Kidney epithelial cell (primary cell): ENCODE measurements around the gene SGTA. TPM values are rescaled to one million over a fixed set of nuclear protein-coding genes. Genes with fewer than 3 reads are reported as not detected.

ENCODE experiments used
- DNase-seq: peaks from one replicate; pipeline ENCODE4 v3.0.0-alpha.2; 2010; ENCODE audit warnings: low read depth
- H3K27me3 ChIP-seq: 2 replicates; pipeline ENCODE4 v1.6.0; 2011; ENCODE audit warnings: low read length; ENCODE audit not compliant: control insufficient read depth, insufficient read depth
- H3K36me3 ChIP-seq: 2 replicates; pipeline ENCODE4 v1.5.1; 2011; ENCODE audit warnings: low read length; ENCODE audit not compliant: control insufficient read depth, insufficient read depth
- H3K4me3 ChIP-seq: 2 replicates; pipeline ENCODE4 v1.5.1; 2011; ENCODE audit warnings: low read depth, mild to moderate bottlenecking, control low read depth, low read length
- total RNA-seq: library from RNA; depleted of rRNA; stranded (reverse); fragments of >200 nt; gene quantifications from 2 replicates; pipeline ENCODE4 v1.2.3, GENCODE V29; 2015
- TF ChIP-seq, protein P1 (sequence below): IDR thresholded peaks from 2 replicates; pipeline ENCODE4 v1.5.1; 2011; ENCODE audit warnings: mild to moderate bottlenecking, moderate library complexity, low read length, control low read depth, inconsistent platforms; ENCODE audit not compliant: insufficient read depth, poor library complexity, severe bottlenecking

The SGTA gene
- total RNA-seq, 1 donor from 2014 or later: 70.7 TPM

DNA sequence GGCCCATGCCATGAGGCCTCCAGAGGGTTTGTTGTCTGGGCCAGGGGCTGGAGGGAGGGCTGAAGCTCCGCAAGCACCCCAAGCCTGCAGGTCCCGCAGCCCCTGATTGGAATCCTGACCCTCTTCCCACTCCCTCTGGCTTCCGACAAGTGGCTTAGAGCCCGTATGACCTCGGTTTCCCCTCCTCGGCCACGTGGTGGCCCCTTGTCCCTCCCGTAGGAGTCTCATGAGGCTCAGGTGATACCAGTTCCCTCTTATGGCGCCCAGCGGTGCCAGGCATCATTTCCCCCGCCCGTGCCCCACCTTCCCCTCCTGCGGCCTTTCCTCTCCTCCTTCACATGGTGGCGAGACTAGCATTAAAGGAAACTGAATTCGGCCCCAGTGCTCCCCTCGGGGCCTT lies 8.4 kb upstream of the SGTA start:
- TF ChIP-seq, protein P1, sequence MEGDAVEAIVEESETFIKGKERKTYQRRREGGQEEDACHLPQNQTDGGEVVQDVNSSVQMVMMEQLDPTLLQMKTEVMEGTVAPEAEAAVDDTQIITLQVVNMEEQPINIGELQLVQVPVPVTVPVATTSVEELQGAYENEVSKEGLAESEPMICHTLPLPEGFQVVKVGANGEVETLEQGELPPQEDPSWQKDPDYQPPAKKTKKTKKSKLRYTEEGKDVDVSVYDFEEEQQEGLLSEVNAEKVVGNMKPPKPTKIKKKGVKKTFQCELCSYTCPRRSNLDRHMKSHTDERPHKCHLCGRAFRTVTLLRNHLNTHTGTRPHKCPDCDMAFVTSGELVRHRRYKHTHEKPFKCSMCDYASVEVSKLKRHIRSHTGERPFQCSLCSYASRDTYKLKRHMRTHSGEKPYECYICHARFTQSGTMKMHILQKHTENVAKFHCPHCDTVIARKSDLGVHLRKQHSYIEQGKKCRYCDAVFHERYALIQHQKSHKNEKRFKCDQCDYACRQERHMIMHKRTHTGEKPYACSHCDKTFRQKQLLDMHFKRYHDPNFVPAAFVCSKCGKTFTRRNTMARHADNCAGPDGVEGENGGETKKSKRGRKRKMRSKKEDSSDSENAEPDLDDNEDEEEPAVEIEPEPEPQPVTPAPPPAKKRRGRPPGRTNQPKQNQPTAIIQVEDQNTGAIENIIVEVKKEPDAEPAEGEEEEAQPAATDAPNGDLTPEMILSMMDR: no peak
- H3K27me3 ChIP-seq: no peaks in the 10 kb centered on the region
- H3K36me3 ChIP-seq: no peaks in the 10 kb centered on the region
- no peak overlapping the region for H3K4me3 ChIP-seq
- no peak for DNase-seq

DNA sequence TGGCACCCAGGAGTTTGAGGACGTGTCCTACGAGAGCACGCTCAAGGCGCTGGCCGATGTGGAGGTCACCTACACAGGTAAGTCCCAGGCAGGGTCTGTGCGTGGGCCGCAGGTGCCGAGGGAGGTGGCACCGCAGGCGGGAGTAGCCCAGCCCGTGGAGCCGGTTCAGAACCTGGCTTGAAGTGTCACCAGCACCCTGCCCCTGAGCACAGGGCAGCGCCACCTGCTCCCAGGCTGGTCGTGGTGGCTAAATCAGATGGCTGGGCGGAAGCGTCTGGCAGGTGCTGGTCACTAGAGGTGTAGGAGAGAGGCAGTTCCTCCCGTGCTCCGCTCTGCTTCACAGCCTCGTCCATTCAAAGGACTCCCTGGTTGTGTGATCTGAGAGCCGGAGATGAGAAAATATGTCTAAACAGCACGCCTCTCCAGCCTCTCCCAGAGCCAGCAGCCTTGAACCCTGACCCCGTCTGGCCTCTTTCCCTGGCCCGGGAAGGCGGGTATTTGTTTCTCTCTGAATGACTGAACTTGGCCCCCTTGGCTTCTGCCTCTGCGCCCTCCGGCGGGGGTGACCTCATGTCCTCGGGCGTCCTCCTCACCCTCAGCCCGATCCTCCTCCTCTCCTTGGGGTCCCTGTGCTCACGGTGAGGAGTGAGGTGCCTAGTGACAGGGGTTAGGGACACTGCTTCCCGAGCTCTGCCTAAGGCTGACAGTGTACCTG lies 7.6 kb upstream of the SGTA start:
- H3K4me3 ChIP-seq: no peak overlapping the region
- no peaks in the 10 kb centered on the region for H3K27me3 ChIP-seq
- TF ChIP-seq, protein P1: no peak
- DNase-seq: no peak
- H3K36me3 ChIP-seq: no peaks in the 10 kb centered on the region

DNA sequence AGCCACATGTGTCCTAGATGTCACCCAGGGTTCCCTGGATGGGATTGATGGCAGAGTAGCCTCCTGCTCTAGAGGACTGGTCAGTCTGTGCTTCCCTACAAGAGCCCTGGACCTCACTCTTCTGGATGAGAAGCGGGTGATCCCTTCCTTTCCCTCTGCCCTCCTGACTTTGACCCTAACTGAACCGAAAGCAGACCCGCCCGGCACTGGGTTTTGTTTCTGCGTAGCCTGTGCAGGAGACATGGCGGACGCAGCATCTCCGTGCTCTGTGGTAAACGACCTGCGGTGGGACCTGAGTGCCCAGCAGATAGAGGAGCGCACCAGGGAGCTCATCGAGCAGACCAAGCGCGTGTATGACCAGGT lies 7.1 kb upstream of the SGTA start:
- TF ChIP-seq, protein P1: no peak
- no peaks in the 10 kb centered on the region for H3K27me3 ChIP-seq
- no peak overlapping the region for H3K4me3 ChIP-seq
- no peak for DNase-seq
- no peaks in the 10 kb centered on the region for H3K36me3 ChIP-seq

DNA sequence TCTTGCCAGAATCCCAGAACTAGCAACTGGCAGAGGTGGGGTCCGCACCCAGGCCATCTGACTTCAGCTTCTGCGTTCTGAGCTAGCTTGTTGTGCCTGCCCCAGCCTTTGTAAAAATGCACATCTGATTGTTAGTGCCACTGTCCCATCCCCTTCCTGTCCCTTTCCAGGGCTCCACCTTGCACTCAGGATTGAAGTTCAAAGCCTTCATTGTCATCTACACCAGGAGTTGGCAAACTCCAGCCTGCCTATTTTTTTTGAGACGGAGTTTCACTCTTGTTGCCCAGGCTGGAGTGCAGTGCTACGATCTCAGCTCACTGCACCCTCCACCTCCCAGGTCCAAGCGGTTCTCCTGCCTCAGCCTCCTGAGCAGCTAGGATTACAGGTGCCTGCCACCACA lies 5.2 kb upstream of the SGTA start:
- TF ChIP-seq, protein P1: no peak
- DNase-seq: no peak
- Histone ChIP-seq H3K4me3 (no peak overlapping the region), H3K36me3 (no peaks in the 10 kb centered on the region), H3K27me3 (no peaks in the 10 kb centered on the region)

DNA sequence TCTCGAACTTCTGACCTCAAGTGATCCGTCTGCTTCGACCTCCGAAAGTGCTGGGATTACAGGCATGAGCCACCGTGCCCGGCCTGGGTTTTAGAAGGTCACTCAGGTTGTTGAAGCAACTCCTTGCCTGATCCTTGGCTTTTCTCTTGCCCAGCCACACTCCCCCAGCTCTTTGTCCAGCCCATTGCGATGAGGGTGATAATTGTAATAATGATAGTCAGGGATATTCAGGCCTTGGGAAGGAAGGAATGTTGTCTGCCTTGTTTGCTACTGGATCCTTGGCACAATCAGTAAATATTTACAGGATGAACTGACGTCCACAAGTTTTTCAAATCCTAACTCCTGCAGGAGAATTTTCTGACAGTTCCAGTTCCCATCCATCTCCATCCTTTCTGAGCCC lies 4.0 kb upstream of the SGTA start:
- Histone ChIP-seq H3K27me3 (no peaks in the 10 kb centered on the region), H3K4me3 (no peak overlapping the region), H3K36me3 (no peaks in the 10 kb centered on the region)
- TF ChIP-seq, protein P1: no peak
- no peak for DNase-seq

DNA sequence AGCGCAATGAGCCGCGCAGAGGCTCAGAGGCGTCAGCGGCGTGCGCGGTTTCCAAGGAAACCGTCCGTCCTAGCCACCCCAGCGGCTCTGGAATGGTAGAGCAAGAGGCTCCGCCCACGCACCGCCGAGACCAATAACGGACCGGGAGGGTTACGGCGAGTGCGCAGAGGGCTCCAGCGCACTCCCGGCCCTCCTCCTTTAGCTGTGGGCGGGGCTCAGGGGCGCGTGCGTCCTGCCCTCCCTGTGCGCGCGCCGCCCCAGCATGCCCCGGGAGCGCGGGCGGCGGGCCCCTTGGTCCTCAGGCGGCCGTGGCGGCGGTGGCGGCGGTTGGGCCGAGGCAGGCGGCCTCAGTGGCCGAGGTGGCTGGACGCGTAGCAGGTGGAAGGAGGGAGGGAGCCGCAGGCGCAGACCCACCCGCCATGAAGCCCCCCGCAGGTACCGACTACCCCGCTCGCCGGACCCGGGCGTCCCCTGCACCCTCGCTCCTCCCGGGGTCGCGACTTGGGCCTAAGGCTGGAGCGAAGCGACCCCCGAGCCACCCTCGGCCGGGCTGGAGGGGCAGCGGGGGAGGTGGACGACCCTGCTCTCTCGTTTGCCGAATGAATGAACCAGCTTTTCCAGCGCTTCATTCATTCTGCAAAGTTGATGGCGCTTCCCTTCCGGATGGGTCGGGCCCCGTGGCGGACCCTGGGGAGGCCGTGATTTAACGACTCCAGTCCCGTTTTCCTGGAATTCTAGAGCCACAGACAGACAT lies 2.3 kb upstream of the SGTA start, which contains the start of gene THOP1:
TSS of gene THOP1 (plus strand) at position 260 of the 754 bp plus-strand sequence. CDS start at position 420, 160 bp downstream.
- Histone ChIP-seq H3K4me3 (peak within 1 kb of the TSS; percentile 84), H3K36me3 (no peaks in the 10 kb centered on the region), H3K27me3 (no peaks in the 10 kb centered on the region)
- TF ChIP-seq, protein P1: no peak
- DNase-seq: peak; percentile 92
